CD4-positive, alpha-beta T cell treated with Interleukin-15 for 1 hour (primary cell): Measurements from ENCODE around the gene TLE2.
"Not testable (repeated sequence)": the region's sequence is repeated elsewhere in the genome, so short reads cannot be mapped to it uniquely, and the experiment has no call there.

ENCODE experiments used
- DNase-seq: peaks from one replicate; pipeline ENCODE4 v3.0.0-alpha.2; 2020

Gene TLE2

GRCh38 chr19:2981898-2982297 lies 47.2 kb downstream of the TLE2 start:
- no peak for DNase-seq

- DNase-seq = no peak
These were observed 50.3 kb downstream of the TLE2 start for GRCh38 chr19:2978772-2979171.

GRCh38 chr19:2978166-2978767 lies 50.8 kb downstream of the TLE2 start:
- no peak for DNase-seq

- no peak for DNase-seq
These were observed 51.3 kb downstream of the TLE2 start for GRCh38 chr19:2977746-2978138.

GRCh38 chr19:2977001-2977745 lies 51.9 kb downstream of the TLE2 start, which contains the start of gene TLE6:
TSS of gene TLE6 (plus strand) at chr19:2977564. CDS start at chr19:2978234, 670 bp downstream.
- DNase-seq = peak; percentile 97

GRCh38 chr19:2976609-2977000 lies 52.5 kb downstream of the TLE2 start:
- no peak for DNase-seq

- no peak for DNase-seq
These were observed 54.6 kb downstream of the TLE2 start for GRCh38 chr19:2974342-2975041.

- DNase-seq = no peak
These were observed 55.9 kb downstream of the TLE2 start for GRCh38 chr19:2973229-2973628.

GRCh38 chr19:2970201-2970835 lies 58.8 kb downstream of the TLE2 start:
- no peak for DNase-seq

- DNase-seq = peak; percentile 19
These were observed 60.0 kb downstream of the TLE2 start for GRCh38 chr19:2969104-2969504.

- DNase-seq = no peak
These were observed 61.1 kb downstream of the TLE2 start for GRCh38 chr19:2967972-2968371.

GRCh38 chr19:2964874-2965273 lies 64.2 kb downstream of the TLE2 start:
- DNase-seq = no peak

- DNase-seq = not testable (repeated sequence)
These were observed 65.4 kb downstream of the TLE2 start for GRCh38 chr19:2963631-2964030.

- no peak for DNase-seq
These were observed 66.0 kb downstream of the TLE2 start for GRCh38 chr19:2963122-2963521.

GRCh38 chr19:2962018-2962670 lies 66.9 kb downstream of the TLE2 start:
- DNase-seq = peak; percentile 24

GRCh38 chr19:2960120-2960519 lies 69.0 kb downstream of the TLE2 start:
- DNase-seq = no peak

GRCh38 chr19:2957160-2957559 lies 71.9 kb downstream of the TLE2 start:
- no peak for DNase-seq

- no peak for DNase-seq
These were observed 76.1 kb downstream of the TLE2 start for GRCh38 chr19:2952953-2953481.

GRCh38 chr19:2950286-2951124 lies 78.6 kb downstream of the TLE2 start:
- peak; percentile 100 for DNase-seq

GRCh38 chr19:2949939-2950285 lies 79.2 kb downstream of the TLE2 start:
- DNase-seq = no peak
